HFFc6 (cell line): ENCODE results near the gene CALML5. TPM values are rescaled to one million over a fixed set of nuclear protein-coding genes. Genes with fewer than 3 reads are reported as not detected.

Source experiments
- DNase-seq: peaks from one replicate; pipeline ENCODE4 v3.0.0-alpha.2; 2018
- H3K27ac Mint-ChIP-seq: 2 replicates; pipeline ENCODE4 v1.8.0; 2020; ENCODE audit warnings: mild to moderate bottlenecking, mixed read lengths
- H3K27me3 Mint-ChIP-seq: 2 replicates; pipeline ENCODE4 v1.8.0; 2021; ENCODE audit warnings: mild to moderate bottlenecking, moderate library complexity, mixed read lengths; ENCODE audit not compliant: insufficient read depth
- H3K36me3 Mint-ChIP-seq: 2 replicates; pipeline ENCODE4 v1.8.0; 2021; ENCODE audit warnings: low read depth, mixed read lengths
- H3K4me1 Mint-ChIP-seq: 2 replicates; pipeline ENCODE4 v1.8.0; 2020; ENCODE audit warnings: low read depth, mixed read lengths
- H3K4me3 Mint-ChIP-seq: 2 replicates; pipeline ENCODE4 v1.8.0; 2020; ENCODE audit warnings: mild to moderate bottlenecking, moderate library complexity, mixed read lengths
- H3K9me3 Mint-ChIP-seq: 2 replicates; pipeline ENCODE4 v1.8.0; 2020; ENCODE audit warnings: mild to moderate bottlenecking, mixed read lengths
- CTCF ChIP-seq: fragments of 200-600 bp; sonication (generic); IDR thresholded peaks from 2 replicates; pipeline ENCODE4 v1.5.0; 2021; ENCODE audit warnings: antibody characterized with exemption, mild to moderate bottlenecking
- total RNA-seq, 6 experiments: library from RNA; stranded (reverse); fragmentation: NEBNext Ultra II Directional; extraction: Animal tissue kit (Norgen Biotek cat#: 25700); gene quantifications; 2 replicates in 1 of 6; 3 replicates in 5 of 6; pipeline ENCODE4 v1.2.3, GENCODE V29; 2021

The CALML5 gene
- total RNA-seq, 6 experiments from 2014 or later, result not detected

GRCh38 chr10:5449227-5449626 lies 50.1 kb downstream of the CALML5 start:
- no peak for DNase-seq
- Mint-ChIP-seq H3K27me3 (no peaks in the 10 kb centered on the region; the same call in 1 of the 2 replicates), H3K9me3 (no peaks in the 10 kb centered on the region), H3K4me1 (peaks cover 53% of the 10 kb centered on the region), H3K36me3 (peaks cover 49% of the 10 kb centered on the region), H3K27ac (peak overlapping the region; percentile 96), H3K4me3 (peak overlapping the region; percentile 98)
- TF ChIP-seq CTCF, result no peak

Other genes starting within 250 kb of the CALML5 start
- not detected for gene UCN3, start 134.6 kb downstream of the CALML5 start, total RNA-seq
- gene TUBAL3, start 94.7 kb downstream of the CALML5 start, total RNA-seq, result not detected
- 10 to 100 TPM; 65.1 to 92.9 (median 86.6) TPM for gene NET1, start 87.0 kb downstream of the CALML5 start, total RNA-seq
- not detected for gene CALML3, start 25.4 kb upstream of the CALML5 start, total RNA-seq
- gene ASB13, start 167.0 kb upstream of the CALML5 start, total RNA-seq, result 10 to 100 TPM in 1 of 6 experiments, 1 to 10 TPM in 5; 7.8 to 10.1 (median 9.1) TPM
- 10 to 100 TPM; 59.9 to 72.2 (median 62.1) TPM for gene TASOR2, start 185.3 kb upstream of the CALML5 start, total RNA-seq